ENCODE results near the gene SLC25A34.

The SLC25A34 gene

GRCh38 chr1:15758343-15758931 is 22.4 kb downstream of the SLC25A34 start, which contains the start of gene FBLIM1:
Gene FBLIM1 (plus strand): TSS chr1:15758795. CDS start chr1:15764984, 6,189 bp downstream.
- Histone ChIP-seq H3K36me3 (ENCODE audit: control insufficient read depth, insufficient read depth, low read length) (no peaks in the 10 kb centered on the region), H3K4me1 (ENCODE audit: control insufficient read depth, insufficient read depth, low read length) (peaks cover 23% of the 10 kb centered on the region), H3K9me3 (ENCODE audit: control insufficient read depth, insufficient read depth, low read length) (no peaks in the 10 kb centered on the region), H3K4me3 (ENCODE audit: low read depth, low read length) (peak within 1 kb of the TSS; percentile 73), H3K9ac (ENCODE audit: low read depth, low read length) (peak within 1 kb of the TSS; percentile 83), H3K27me3 (ENCODE audit: control insufficient read depth, insufficient read depth, low read length) (no peaks in the 10 kb centered on the region)

GRCh38 chr1:15758953-15759661 is 23.0 kb downstream of the SLC25A34 start:
- Histone ChIP-seq H3K9me3 (ENCODE audit: control insufficient read depth, insufficient read depth, low read length) (no peaks in the 10 kb centered on the region), H3K36me3 (ENCODE audit: control insufficient read depth, insufficient read depth, low read length) (no peaks in the 10 kb centered on the region), H3K4me3 (ENCODE audit: low read depth, low read length) (peak overlapping the region; percentile 71), H3K4me1 (ENCODE audit: control insufficient read depth, insufficient read depth, low read length) (peaks cover 23% of the 10 kb centered on the region), H3K9ac (ENCODE audit: low read depth, low read length) (peak overlapping the region; percentile 83), H3K27me3 (ENCODE audit: control insufficient read depth, insufficient read depth, low read length) (no peaks in the 10 kb centered on the region)

- Histone ChIP-seq H3K36me3 (ENCODE audit: control insufficient read depth, insufficient read depth, low read length) (peaks cover 13% of the 10 kb centered on the region), H3K27me3 (ENCODE audit: control insufficient read depth, insufficient read depth, low read length) (no peaks in the 10 kb centered on the region), H3K9me3 (ENCODE audit: control insufficient read depth, insufficient read depth, low read length) (no peaks in the 10 kb centered on the region), H3K4me3 (ENCODE audit: low read depth, low read length) (peak overlapping the region; percentile 71), H3K4me1 (ENCODE audit: control insufficient read depth, insufficient read depth, low read length) (peaks cover 17% of the 10 kb centered on the region), H3K9ac (ENCODE audit: low read depth, low read length) (peak overlapping the region; percentile 26)
Measured at GRCh38 chr1:15760520-15761211, 24.6 kb downstream of the SLC25A34 start.

- peak overlapping the region; percentile 47 for H3K9ac ChIP-seq (ENCODE audit: low read depth, low read length)
- H3K9me3 ChIP-seq (ENCODE audit: control insufficient read depth, insufficient read depth, low read length), result no peaks in the 10 kb centered on the region
- H3K4me1 ChIP-seq (ENCODE audit: control insufficient read depth, insufficient read depth, low read length), result peaks cover 11% of the 10 kb centered on the region
Measured at GRCh38 chr1:15761366-15762128, 25.5 kb downstream of the SLC25A34 start.

GRCh38 chr1:15762546-15762945 is 26.5 kb downstream of the SLC25A34 start:
- Histone ChIP-seq H3K4me1 (ENCODE audit: control insufficient read depth, insufficient read depth, low read length) (peaks cover 3% of the 10 kb centered on the region), H3K27me3 (ENCODE audit: control insufficient read depth, insufficient read depth, low read length) (no peaks in the 10 kb centered on the region), H3K36me3 (ENCODE audit: control insufficient read depth, insufficient read depth, low read length) (peaks cover 23% of the 10 kb centered on the region), H3K9ac (ENCODE audit: low read depth, low read length) (no peak overlapping the region), H3K4me3 (ENCODE audit: low read depth, low read length) (no peak overlapping the region), H3K9me3 (ENCODE audit: control insufficient read depth, insufficient read depth, low read length) (no peaks in the 10 kb centered on the region)

More at GRCh38 chr1:15761366-15762128, 25.5 kb downstream of the SLC25A34 start:
- no peak overlapping the region for H3K4me3 ChIP-seq (ENCODE audit: low read depth, low read length)
- no peaks in the 10 kb centered on the region for H3K27me3 ChIP-seq (ENCODE audit: control insufficient read depth, insufficient read depth, low read length)
- H3K36me3 ChIP-seq (ENCODE audit: control insufficient read depth, insufficient read depth, low read length), result peaks cover 19% of the 10 kb centered on the region

GRCh38 chr1:15764269-15764764 is 28.3 kb downstream of the SLC25A34 start:
- peaks cover 41% of the 10 kb centered on the region for H3K36me3 ChIP-seq (ENCODE audit: control insufficient read depth, insufficient read depth, low read length)
- H3K4me1 ChIP-seq (ENCODE audit: control insufficient read depth, insufficient read depth, low read length), result peaks cover 3% of the 10 kb centered on the region
- peak overlapping the region; percentile 2 for H3K9ac ChIP-seq (ENCODE audit: low read depth, low read length)
- H3K27me3 ChIP-seq (ENCODE audit: control insufficient read depth, insufficient read depth, low read length), result no peaks in the 10 kb centered on the region
- H3K4me3 ChIP-seq (ENCODE audit: low read depth, low read length), result no peak overlapping the region
- no peaks in the 10 kb centered on the region for H3K9me3 ChIP-seq (ENCODE audit: control insufficient read depth, insufficient read depth, low read length)

GRCh38 chr1:15764890-15765289 is 28.8 kb downstream of the SLC25A34 start:
- Histone ChIP-seq H3K9ac (ENCODE audit: low read depth, low read length) (no peak overlapping the region), H3K9me3 (ENCODE audit: control insufficient read depth, insufficient read depth, low read length) (no peaks in the 10 kb centered on the region), H3K4me1 (ENCODE audit: control insufficient read depth, insufficient read depth, low read length) (peaks cover 3% of the 10 kb centered on the region), H3K27me3 (ENCODE audit: control insufficient read depth, insufficient read depth, low read length) (no peaks in the 10 kb centered on the region), H3K4me3 (ENCODE audit: low read depth, low read length) (no peak overlapping the region), H3K36me3 (ENCODE audit: control insufficient read depth, insufficient read depth, low read length) (peaks cover 41% of the 10 kb centered on the region)

DNA sequence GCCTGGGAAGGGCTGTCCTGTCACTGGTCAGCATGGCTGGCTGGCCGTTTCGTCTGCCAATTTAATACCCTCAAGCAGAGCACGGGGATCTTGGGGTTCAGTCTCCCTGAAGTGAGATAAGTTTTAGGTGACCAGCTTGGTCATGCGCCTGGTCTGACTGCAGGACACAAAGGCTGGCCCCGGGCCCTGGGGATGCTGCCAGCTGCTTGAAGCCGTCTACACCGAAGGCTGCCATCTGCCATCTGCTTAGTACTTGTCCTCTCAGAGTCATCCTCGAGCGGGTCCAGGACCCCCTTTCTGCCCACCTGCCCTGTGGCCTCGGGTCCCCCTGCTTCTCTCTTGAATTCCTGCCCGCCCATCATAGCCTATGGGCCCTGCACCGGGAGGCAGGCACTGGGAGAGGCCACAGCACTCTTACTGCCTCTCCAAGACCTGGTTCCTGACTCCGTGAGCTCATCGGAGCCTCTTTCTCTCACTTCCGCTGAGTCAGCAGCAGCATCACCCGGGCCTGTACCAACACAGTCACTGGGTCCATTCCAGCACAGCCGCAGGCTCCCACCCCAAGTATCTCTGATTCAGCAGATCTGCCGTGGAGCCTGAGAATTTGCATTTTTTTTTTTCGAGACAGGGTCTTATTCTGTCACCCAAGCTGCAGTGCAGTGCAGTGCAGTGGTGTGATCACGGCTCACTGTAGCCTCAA is 29.6 kb downstream of the SLC25A34 start:
- H3K4me3 ChIP-seq (ENCODE audit: low read depth, low read length), result no peak overlapping the region
- no peak overlapping the region for H3K9ac ChIP-seq (ENCODE audit: low read depth, low read length)
- H3K4me1 ChIP-seq (ENCODE audit: control insufficient read depth, insufficient read depth, low read length), result peaks cover 3% of the 10 kb centered on the region
- no peaks in the 10 kb centered on the region for H3K27me3 ChIP-seq (ENCODE audit: control insufficient read depth, insufficient read depth, low read length)
- H3K36me3 ChIP-seq (ENCODE audit: control insufficient read depth, insufficient read depth, low read length), result peaks cover 49% of the 10 kb centered on the region
- no peaks in the 10 kb centered on the region for H3K9me3 ChIP-seq (ENCODE audit: control insufficient read depth, insufficient read depth, low read length)

GRCh38 chr1:15767941-15768340 is 31.9 kb downstream of the SLC25A34 start:
- no peaks in the 10 kb centered on the region for H3K9me3 ChIP-seq (ENCODE audit: control insufficient read depth, insufficient read depth, low read length)
- peaks cover 64% of the 10 kb centered on the region for H3K36me3 ChIP-seq (ENCODE audit: control insufficient read depth, insufficient read depth, low read length)
- no peak overlapping the region for H3K4me3 ChIP-seq (ENCODE audit: low read depth, low read length)
- H3K4me1 ChIP-seq (ENCODE audit: control insufficient read depth, insufficient read depth, low read length), result no peaks in the 10 kb centered on the region
- H3K9ac ChIP-seq (ENCODE audit: low read depth, low read length), result no peak overlapping the region
- H3K27me3 ChIP-seq (ENCODE audit: control insufficient read depth, insufficient read depth, low read length), result no peaks in the 10 kb centered on the region

GRCh38 chr1:15768388-15768787 is 32.3 kb downstream of the SLC25A34 start:
- Histone ChIP-seq H3K4me1 (ENCODE audit: control insufficient read depth, insufficient read depth, low read length) (no peaks in the 10 kb centered on the region), H3K36me3 (ENCODE audit: control insufficient read depth, insufficient read depth, low read length) (peaks cover 64% of the 10 kb centered on the region)

More at GRCh38 chr1:15768388-15768787, 32.3 kb downstream of the SLC25A34 start:
- no peak overlapping the region for H3K4me3 ChIP-seq (ENCODE audit: low read depth, low read length)
- H3K27me3 ChIP-seq (ENCODE audit: control insufficient read depth, insufficient read depth, low read length), result no peaks in the 10 kb centered on the region
- H3K9me3 ChIP-seq (ENCODE audit: control insufficient read depth, insufficient read depth, low read length), result no peaks in the 10 kb centered on the region
- no peak overlapping the region for H3K9ac ChIP-seq (ENCODE audit: low read depth, low read length)

All from iPS-15b (cell line).